ENCODE measurements around the gene ASCC1.

The ASCC1 gene

DNA sequence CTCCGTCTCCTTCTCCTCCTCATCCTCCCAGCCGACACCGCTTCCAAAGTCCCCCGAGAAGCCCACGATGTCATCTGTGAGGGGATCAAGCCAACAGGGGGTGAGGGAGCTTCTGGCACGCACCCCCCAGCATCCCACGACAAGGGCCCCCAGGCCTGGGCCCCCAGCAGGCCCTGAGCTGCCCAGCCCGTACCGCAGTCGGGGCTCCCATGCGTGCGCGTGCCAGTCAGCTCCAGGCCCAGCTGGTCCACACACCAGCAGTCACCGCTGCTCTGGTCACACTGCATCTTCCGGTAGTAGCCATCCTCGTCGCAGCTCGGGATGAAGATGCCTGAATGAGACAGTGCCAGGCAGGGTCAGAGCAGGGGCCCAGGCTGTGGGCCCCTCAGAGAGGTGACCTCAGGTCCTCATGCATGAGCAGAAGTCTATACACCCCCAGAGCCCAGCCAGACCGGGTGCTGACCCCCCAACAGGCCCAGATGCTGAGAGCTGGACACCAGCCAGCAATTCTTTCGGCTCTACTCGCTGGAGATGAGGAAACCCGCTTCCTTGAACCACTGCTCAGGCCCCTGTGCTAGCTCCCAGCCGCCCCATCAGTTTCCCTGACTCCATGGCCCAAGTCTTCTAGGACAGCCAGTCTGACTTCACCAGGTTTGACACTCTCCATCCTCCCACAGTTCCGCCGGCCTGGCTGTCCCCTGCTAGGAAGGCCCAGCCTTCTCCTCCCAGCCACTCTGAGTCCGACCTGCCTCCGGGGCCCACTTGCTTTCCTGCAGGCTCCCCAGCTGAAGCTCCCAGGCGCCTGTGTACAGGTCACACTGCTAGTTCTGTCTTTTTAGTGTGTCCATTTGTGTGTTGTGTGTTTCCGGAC lies 153.0 kb downstream of the ASCC1 start:
- no peak for DNase-seq

DNA sequence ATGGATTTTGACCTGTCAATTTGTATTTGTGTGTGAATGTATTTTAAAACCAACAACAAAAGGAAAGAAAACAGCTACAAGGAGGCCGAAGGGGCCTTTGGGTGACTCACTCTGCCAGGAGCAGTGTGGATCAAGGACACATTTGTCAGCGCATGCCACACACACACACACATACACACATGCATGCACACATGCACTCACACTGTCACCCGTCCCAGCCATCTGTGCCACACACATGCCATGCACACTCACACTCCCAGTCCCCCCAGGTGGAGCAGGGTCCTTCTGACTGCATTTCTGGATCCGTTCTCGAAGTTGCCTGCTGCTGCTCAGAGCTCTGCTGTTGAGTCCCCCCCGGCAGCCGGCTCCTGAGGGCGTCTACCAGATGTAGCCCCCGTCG lies 153.7 kb downstream of the ASCC1 start:
- no peak for DNase-seq

DNA sequence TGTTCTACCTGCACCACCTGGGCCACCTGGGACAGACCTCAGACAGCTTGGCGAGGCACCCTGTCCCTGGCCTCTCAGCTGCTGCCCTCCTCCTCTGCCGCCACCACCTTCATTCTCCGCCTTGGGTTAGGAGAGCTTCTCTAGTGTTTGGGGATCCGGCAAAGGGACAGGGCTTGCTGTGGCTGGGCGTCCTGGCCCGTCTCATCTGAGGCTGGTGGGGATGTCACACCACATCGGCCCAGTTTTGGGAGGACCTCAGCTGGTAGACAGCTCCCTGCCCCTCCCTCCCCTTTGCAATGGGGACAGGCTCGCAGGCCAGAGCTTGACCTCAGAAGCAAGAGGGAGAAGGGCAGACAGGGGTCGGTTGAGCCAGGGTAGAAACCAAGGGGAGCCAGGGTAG lies 154.1 kb downstream of the ASCC1 start:
- no peak for DNase-seq

DNA sequence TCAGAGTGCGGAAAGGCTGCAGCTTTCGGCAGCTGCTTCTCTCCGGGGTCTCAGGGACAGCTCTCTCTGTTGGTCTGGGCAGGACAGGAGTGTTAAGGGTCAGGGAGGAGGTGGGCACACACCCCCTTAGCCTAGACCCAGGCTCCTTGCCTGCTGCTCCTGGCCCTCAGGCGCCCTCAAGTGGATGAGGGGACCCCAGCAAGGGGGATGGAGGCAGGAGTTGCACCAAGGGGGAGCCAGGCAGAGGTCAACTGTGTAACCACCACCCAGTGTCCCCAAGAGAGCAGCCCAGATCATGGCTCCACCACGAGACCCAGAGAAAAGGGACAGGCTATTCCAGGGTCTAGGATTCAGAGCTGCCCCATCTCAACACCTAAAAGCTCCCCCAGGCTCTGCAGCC lies 154.6 kb downstream of the ASCC1 start:
- DNase-seq, result no peak

DNA sequence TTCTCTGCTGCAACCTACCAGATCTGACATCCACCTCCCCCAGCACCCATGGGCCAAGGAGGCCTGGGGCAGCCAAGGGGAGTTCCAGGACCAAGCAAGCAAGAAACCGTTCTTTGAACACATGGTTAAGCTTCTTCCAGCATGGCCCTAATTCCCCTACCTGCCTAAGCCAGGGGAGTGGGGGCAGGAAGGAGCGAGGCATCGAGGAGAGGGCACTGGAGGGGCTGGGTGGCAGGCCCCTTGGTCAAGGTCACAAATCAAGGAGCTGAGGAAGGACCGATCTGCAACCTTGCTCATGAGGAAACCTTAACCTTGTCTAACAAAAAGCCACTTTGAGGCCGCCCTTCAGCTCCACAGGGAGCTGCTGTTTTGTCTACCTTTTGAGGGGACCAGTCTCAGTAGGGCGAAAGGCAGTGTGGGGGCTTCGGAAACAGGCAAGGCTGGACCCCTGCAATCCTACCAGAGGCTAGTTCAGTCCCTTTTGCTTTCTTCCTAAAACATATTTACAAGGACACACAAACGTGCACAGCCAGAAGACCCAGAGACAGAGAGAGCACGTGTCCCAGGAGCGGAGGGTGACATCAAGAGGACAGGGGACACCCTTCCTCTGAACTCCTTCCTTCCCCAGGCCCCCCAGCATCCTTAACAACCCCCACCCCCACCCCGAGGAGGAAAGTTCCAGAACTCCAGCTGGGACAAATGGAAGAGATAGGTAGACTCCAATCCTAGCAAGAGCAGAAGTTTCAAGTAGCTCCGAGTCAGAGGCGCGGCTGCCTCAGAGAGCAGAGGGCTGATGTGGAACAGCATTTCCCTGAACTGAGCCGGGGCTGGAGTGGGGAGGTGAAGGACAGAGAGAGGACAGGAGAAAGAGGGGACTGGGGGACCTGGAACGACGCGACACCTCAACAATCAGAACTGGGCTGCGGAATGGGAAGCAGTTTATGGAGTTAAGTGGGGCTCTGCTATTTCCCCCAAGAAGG lies 155.9 kb downstream of the ASCC1 start:
- no peak for DNase-seq

DNA sequence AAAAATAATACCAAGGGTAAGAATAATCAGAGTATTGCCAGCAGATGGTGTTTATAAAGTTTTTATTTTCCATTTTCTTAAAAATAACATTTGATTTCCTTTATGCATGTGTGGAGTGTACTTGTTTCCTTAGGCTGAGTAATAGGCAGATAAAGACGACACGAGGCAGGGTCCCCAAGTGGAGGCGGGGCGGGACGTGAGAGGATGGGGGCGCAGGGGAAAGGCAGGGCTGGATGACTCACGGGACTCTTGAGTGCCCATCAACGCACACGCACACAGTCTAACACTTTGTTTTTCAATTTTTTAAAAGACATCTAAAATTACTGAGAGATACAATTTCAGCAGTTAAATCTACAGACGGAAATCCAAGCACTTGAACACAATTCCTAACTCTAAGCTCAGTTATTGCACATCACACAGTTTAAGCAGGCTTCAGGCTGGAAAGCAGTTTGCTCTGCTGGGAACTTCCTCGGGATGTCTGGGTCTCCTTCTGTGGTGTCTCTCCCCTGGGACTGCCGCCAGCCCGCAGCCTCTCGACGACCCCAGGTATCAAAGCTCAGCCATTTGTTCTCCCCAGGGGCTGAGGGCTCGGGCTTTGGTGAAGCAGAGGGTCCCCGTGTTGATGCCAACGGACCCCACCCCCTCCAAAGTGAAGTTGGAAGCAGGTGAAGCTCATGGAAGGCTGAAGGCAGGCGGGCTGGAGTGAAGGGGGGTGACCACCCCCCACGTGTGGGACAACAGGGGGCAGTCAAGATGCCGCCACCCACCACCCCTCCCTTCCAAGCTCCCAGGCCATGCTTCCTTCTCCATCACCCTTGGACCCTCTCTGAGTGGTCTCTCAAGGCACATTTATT lies 156.9 kb downstream of the ASCC1 start:
- DNase-seq, result no peak

DNA sequence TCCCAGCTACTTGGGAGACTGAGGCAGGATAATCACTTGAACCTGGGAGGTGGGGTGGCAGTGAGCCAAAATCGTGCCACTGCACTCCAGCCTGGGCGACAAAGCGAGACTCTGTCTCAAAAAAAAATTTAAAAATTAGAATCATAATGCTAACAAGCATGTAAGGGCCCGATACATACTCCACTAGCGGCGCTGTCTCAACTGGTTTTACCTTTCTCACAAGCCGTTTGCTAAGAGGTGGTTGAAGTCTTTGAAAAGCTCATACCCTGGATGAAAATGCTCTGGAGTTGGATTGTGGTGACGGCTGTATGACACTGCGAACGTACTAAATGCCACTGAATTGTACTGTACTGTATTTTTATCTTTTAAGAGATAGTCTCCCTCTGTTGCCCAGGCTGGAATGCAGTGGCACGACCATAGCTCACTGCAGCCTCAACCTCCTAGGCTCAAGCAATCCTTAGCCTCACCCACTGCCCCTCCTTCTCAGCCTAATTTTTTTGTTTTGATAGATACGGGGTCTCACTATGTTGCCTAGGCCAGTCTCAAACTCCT lies 157.7 kb downstream of the ASCC1 start:
- no peak for DNase-seq

DNA sequence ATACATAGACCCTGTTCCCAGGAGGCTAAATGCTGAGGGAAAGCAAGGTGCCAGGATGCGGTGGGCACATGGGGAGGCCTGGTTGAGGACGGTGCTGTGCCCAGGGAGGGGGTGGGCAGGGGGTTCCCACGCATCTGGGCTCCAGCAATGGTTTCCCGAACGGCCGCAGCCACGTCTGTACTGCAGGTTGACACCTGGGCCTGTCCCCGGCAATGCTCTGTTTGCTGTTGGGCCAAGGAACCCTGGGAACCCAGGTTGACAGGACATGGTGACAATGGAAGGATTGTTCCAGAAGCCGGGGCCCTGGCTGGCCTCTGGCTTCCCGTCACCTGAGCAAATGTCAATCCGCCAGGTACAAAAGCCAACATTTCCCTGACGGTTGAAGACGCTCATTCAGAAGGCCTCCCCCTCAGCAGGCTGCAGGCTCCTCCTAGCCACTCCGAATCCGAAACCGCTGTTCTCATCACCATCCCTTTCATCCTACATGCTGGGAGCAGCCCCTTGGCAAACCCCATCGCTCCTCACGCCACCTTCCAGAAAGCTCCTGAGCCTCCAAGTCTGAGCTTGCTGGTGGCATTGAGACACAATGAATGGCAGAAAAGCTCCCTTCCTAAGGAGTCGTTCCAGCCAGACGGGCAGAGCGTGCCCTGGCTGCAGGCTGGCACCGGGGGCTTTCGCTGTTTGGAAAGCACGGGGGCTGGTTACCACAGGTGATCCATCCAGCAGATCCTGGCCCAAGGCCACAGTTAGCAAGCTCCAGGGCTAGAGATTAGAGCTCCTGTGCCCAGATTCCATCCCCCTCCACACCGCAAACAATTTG lies 158.9 kb downstream of the ASCC1 start:
- DNase-seq, result no peak

DNA sequence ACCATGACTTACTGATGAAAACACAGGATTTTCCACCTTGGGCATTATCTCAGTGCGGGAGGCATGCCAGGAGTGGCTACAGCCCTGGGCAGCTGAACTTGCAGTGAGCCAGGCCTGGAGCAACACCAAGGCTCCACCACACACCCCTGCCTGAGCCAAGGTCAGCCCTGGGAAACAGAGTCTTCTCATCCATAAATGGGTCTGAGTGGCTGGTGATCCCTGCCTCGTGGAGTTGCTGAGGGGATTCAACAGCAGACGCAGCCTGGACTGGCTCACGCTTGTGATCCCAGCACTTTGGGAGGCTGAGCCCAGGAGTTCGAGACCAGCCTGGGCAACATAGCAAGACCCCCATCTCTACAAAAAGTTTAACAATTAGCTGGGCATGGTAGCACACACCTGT lies 160.0 kb downstream of the ASCC1 start:
- DNase-seq, result no peak

DNA sequence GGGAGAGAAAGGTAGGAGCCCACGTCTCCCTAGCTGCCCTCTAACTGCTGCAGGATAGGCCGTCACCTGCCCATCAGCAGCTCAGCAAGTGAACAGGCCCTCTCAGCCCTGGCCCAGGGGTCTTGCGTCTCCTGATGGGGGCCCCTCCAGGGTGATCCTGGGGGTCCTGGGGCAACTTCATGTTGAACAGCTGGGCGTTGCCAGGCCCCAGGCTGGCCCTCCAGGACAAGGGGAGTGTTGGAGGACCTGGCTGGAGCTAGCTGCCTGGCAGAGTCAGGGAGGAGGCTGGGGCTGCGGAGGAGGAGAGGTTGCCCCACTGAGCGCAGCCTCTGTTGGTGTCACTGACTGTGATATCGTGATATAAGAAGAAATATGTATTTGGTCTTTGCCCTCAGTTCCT lies 162.4 kb downstream of the ASCC1 start:
- DNase-seq, result no peak

DNA sequence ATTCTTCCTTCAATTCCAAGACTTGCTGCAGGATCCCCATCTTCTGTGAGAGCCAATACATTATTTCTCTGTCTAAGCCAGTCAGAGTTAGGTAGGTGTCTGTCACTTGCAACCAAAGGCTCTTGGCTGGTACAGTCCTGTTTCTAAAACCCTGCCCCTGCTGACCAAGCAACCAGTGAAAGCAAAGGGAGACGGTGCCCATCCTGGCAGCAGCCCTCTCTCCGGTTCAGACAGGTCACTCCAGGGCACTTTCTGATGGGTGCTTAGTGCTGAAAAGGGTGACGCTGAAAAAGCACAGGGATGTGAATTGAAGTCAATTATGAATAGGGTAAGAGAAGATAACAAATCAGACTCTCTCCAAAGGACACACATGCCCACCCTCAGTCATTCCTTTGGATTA lies 165.2 kb downstream of the ASCC1 start:
- DNase-seq, result no peak

DNA sequence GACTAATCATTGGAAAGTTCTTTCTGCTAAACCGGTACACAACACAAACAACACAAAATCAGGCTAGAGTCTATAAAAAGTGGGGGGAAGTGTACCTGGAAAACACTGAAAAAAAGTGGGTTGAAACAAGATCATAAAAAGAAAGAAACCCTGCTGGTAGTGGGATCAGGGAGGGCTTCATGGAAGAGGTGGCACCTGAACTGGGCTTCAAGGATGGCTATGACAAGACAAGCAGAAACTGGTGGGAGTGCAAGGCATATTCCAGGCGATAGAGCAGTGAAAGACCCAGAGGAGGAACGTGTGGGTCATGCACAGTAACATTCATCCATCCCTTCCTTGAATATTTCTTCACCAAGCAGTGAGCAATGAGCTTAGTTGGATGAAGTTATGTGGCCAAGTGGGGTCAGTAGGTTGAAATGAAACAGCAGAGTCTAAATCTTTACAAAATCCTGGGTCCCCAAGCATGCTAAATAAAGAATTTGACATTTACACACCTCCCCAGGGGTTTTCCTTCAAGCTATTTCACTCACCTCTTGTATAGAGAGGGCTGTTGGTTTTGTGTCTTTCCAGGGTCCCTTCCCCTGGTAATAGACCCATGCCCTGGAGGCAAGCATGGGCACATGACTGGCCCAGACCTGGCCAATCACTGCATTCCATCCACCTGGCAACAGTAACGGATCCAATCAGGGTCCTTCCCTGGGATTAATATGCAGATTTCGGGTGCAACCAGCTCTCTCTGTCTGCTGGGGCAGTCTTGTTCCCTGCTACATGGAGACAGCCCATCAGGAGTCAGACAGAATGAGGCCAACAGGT lies 165.9 kb downstream of the ASCC1 start:
- DNase-seq, result no peak

DNA sequence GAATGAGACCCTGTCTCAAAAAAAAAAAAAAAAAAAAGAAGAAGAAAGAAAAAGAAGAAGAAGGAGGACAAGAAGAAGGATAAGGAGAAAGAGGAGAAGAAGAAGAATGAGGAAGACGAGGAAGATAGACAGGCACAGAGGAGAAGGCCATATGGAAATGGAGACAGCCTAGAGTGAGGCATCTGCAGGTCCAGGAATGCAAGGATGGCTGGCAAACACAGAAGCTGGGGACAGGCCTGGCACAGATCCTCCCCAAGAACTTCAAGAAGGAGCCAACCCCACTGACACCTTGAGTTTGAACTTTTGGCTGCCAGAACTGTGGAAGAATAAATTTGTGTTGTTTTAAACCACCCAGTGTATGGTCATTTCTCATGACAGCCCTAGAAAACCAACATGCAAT lies 166.6 kb downstream of the ASCC1 start:
- DNase-seq, result no peak

DNA sequence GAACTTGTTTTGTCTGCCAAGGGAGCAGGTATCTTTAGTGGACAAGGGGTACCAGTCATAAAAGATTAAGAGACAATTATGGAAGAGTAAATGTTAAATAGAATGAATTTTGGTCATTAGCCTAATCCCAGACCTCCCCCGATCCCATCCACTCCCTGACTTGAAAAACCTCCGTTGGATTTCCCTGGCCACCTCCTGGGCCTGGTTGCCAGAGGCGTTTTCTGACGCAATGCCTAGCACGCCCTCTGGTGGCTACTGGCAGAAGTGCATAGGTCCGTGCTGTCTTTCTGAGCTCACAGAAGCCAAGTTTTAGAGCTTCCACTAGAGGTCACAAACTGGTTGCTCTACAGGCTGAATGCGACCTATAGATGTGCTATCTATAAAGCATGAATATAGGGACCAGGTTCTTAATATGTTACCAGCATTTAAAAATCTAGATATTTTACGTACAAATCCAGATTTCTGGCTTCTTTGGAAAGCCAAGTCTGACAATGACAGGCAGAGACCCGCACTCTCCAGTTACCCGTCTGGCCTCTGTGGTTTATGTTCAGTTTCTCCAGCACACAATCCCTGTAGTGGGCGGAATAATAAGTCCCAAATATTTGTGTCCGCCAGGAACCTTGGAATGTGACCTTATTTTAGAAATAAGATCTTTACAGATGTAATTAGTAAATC lies 167.5 kb downstream of the ASCC1 start:
- DNase-seq, result peak; percentile 89
